Measurements from ENCODE around the gene CFAP300. TPM values are rescaled to one million over a fixed set of nuclear protein-coding genes. Genes with fewer than 3 reads are reported as not detected.
A peak's percentile ranks its signal among the peaks of the same experiment; 100 is the strongest.

CFAP300 gene
- total and polyA plus RNA-seq, 2 donors, result 0.66 to 3.3 TPM

DNA sequence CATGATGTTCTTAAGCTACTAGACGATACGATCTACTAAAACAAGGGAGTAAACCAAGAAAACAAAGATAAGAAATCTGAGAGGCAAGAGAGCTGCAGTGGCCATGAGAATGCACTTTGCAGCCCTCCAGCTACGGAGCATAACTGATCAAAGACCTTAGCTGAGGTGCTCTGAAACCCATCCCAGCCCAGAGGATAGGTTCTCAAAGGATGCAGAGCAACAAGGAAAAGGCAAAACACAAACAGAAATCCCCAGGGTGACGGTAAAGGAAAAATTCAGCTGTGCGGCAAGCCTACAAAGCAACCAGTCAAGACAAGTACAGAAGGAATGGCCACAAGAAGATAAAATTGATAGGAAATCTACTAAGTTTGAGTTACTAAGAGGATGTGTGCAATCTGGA is 32.5 kb upstream of the CFAP300 start:
- WGBS, result 96% methylated on average over 5 of the region's 5 CpGs
- Histone ChIP-seq H3K4me1 (ENCODE audit: control insufficient read depth in 2 of 2, insufficient read depth in 2 of 2, low read length in 2 of 2) (peaks cover 0 to 16% of the 10 kb centered on the region in 2 donors), H3K4me3 (ENCODE audit: low read length in 2 of 2) (no peak overlapping the region), H3K36me3 (ENCODE audit: control insufficient read depth in 2 of 2, insufficient read depth in 2 of 2, low read length in 1 of 2) (no peaks in the 10 kb centered on the region), H3K27ac (ENCODE audit: low read depth in 1 of 2, low read length in 1 of 2) (no peak overlapping the region), H3K27me3 (ENCODE audit: control insufficient read depth in 2 of 2, insufficient read depth in 1 of 2, low read length in 1 of 2) (peaks cover 0 to 8% of the 10 kb centered on the region in 2 donors), H3K9me3 (ENCODE audit: control insufficient read depth in 2 of 2, insufficient read depth in 1 of 2, low read length in 1 of 2) (no peaks in the 10 kb centered on the region)
- no peak for DNase-seq (ENCODE audit: low read depth in 6 of 9, low spot score in 9 of 9)

- Histone ChIP-seq H3K27me3 (ENCODE audit: control insufficient read depth in 2 of 2, insufficient read depth in 1 of 2, low read length in 1 of 2) (no peaks in the 10 kb centered on the region), H3K36me3 (ENCODE audit: control insufficient read depth in 2 of 2, insufficient read depth in 2 of 2, low read length in 1 of 2) (no peaks in the 10 kb centered on the region), H3K4me1 (ENCODE audit: control insufficient read depth in 2 of 2, insufficient read depth in 2 of 2, low read length in 2 of 2) (peaks cover 0 to 16% of the 10 kb centered on the region in 2 donors), H3K9me3 (ENCODE audit: control insufficient read depth in 2 of 2, insufficient read depth in 1 of 2, low read length in 1 of 2) (no peaks in the 10 kb centered on the region), H3K27ac (ENCODE audit: low read depth in 1 of 2, low read length in 1 of 2) (no peak overlapping the region), H3K4me3 (ENCODE audit: low read length in 2 of 2) (no peak overlapping the region)
- 94% methylated on average over 3 of the region's 3 CpGs for WGBS
- no peak for DNase-seq (ENCODE audit: low read depth in 6 of 9, low spot score in 9 of 9)
Measured at GRCh38 chr11:102017026-102017425, 30.2 kb upstream of the CFAP300 start.

GRCh38 chr11:102026217-102026616 is 21.0 kb upstream of the CFAP300 start:
- 66% methylated on average over 4 of the region's 4 CpGs for WGBS
- no peaks in the 10 kb centered on the region for H3K4me1 ChIP-seq (ENCODE audit: control insufficient read depth in 2 of 2, insufficient read depth in 2 of 2, low read length in 2 of 2)
- no peak overlapping the region for H3K4me3 ChIP-seq (ENCODE audit: low read length in 2 of 2)
- no peaks in the 10 kb centered on the region for H3K36me3 ChIP-seq (ENCODE audit: control insufficient read depth in 2 of 2, insufficient read depth in 2 of 2, low read length in 1 of 2)
- no peaks in the 10 kb centered on the region for H3K9me3 ChIP-seq (ENCODE audit: control insufficient read depth in 2 of 2, insufficient read depth in 1 of 2, low read length in 1 of 2)
- H3K27me3 ChIP-seq (ENCODE audit: control insufficient read depth in 2 of 2, insufficient read depth in 1 of 2, low read length in 1 of 2), result peaks cover 0 to 2% of the 10 kb centered on the region in 2 donors
- no peak for DNase-seq (ENCODE audit: low read depth in 6 of 9, low spot score in 9 of 9)
- no peak overlapping the region for H3K27ac ChIP-seq (ENCODE audit: low read depth in 1 of 2, low read length in 1 of 2)

DNA sequence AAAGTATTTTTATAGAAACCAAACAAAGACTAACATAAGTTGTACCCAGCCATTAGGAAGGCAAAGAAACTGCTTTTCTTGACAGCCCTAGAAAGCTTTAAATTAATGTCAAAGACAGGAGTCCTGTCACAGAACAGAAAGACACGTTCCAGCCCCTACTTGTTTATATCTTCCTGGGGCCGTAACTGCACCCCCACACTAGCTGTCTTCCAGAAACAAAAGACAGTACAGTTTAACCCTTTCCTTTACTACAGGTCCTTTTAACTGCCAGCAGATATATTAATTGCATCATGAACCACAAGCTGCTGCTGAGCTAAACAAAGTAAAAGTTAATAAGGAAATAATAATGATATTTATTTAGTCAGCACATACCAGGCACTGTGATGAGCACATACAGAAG is 20.3 kb upstream of the CFAP300 start:
- H3K27me3 ChIP-seq (ENCODE audit: control insufficient read depth in 2 of 2, insufficient read depth in 1 of 2, low read length in 1 of 2), result peaks cover 0 to 2% of the 10 kb centered on the region in 2 donors
- H3K27ac ChIP-seq (ENCODE audit: low read depth in 1 of 2, low read length in 1 of 2), result no peak overlapping the region
- no peak overlapping the region for H3K4me3 ChIP-seq (ENCODE audit: low read length in 2 of 2)
- WGBS, result 19% methylated on average over 2 of the region's 2 CpGs
- no peaks in the 10 kb centered on the region for H3K36me3 ChIP-seq (ENCODE audit: control insufficient read depth in 2 of 2, insufficient read depth in 2 of 2, low read length in 1 of 2)
- DNase-seq (ENCODE audit: low read depth in 6 of 9, low spot score in 9 of 9), result no peak
- H3K9me3 ChIP-seq (ENCODE audit: control insufficient read depth in 2 of 2, insufficient read depth in 1 of 2, low read length in 1 of 2), result no peaks in the 10 kb centered on the region
- H3K4me1 ChIP-seq (ENCODE audit: control insufficient read depth in 2 of 2, insufficient read depth in 2 of 2, low read length in 2 of 2), result no peaks in the 10 kb centered on the region

DNA sequence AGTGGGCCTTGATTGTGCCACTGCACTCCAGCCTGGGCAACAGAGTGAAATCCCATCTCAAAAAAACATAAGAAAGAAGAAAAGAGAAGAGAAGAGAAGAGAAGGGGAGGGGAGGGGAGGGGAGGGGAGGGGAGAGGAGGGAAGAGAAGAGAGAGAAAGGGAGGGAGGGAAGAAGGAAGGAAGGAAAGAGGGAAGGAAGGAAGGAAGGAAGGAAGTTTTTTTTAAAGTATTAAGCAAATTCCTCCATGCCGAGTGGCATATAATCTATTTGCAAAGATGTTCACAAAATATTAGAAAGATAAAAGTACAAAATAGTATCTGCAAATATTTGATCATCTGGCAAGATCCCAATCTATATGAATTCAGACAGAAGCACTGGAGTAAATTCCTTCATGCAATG is 10.5 kb upstream of the CFAP300 start:
- H3K27me3 ChIP-seq (ENCODE audit: control insufficient read depth in 2 of 2, insufficient read depth in 1 of 2, low read length in 1 of 2), result no peaks in the 10 kb centered on the region
- no peak overlapping the region for H3K4me3 ChIP-seq (ENCODE audit: low read length in 2 of 2)
- no peak for DNase-seq (ENCODE audit: low read depth in 6 of 9, low spot score in 9 of 9)
- H3K9me3 ChIP-seq (ENCODE audit: control insufficient read depth in 2 of 2, insufficient read depth in 1 of 2, low read length in 1 of 2), result no peaks in the 10 kb centered on the region
- no peak overlapping the region for H3K27ac ChIP-seq (ENCODE audit: low read depth in 1 of 2, low read length in 1 of 2)
- H3K4me1 ChIP-seq (ENCODE audit: control insufficient read depth in 2 of 2, insufficient read depth in 2 of 2, low read length in 2 of 2), result no peaks in the 10 kb centered on the region
- 81% methylated on average over 1 of the region's 1 CpG for WGBS
- H3K36me3 ChIP-seq (ENCODE audit: control insufficient read depth in 2 of 2, insufficient read depth in 2 of 2, low read length in 1 of 2), result no peaks in the 10 kb centered on the region

DNA sequence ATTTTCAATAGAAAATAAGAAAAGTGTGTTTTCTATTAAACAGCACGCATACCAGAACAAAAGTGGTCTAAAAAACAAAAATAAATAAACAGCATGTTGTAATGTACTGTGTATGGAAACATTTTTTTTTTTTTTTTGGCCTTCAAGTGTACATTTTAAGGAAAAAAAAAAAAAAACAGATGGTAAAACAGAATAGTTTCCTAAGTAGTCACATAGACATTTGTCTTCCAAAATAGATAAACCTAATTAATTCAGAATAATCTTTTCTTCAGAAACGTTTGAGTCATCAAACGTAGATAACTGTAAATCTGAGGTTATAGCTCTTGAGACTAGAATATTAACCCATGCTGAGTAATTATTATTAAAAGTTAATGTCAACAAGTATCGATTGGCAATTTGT is 396 bp upstream of the CFAP300 start:
- Histone ChIP-seq H3K9me3 (ENCODE audit: control insufficient read depth in 2 of 2, insufficient read depth in 1 of 2, low read length in 1 of 2) (no peaks in the 10 kb centered on the region), H3K36me3 (ENCODE audit: control insufficient read depth in 2 of 2, insufficient read depth in 2 of 2, low read length in 1 of 2) (no peaks in the 10 kb centered on the region), H3K4me3 (ENCODE audit: low read length in 2 of 2) (peak overlapping the region in 1 of 2 donors; percentile 32), H3K27me3 (ENCODE audit: control insufficient read depth in 2 of 2, insufficient read depth in 1 of 2, low read length in 1 of 2) (peaks cover 15 to 33% of the 10 kb centered on the region in 2 donors), H3K27ac (ENCODE audit: low read depth in 1 of 2, low read length in 1 of 2) (no peak overlapping the region), H3K4me1 (ENCODE audit: control insufficient read depth in 2 of 2, insufficient read depth in 2 of 2, low read length in 2 of 2) (peaks cover 0 to 8% of the 10 kb centered on the region in 2 donors)
- no peak for DNase-seq (ENCODE audit: low read depth in 6 of 9, low spot score in 9 of 9)
- WGBS, result 40% methylated on average over 4 of the region's 4 CpGs

GRCh38 chr11:102050927-102051575 is 3.8 kb downstream of the CFAP300 start:
- H3K4me3 ChIP-seq (ENCODE audit: low read length in 2 of 2), result no peak overlapping the region
- peaks cover 15 to 33% of the 10 kb centered on the region in 2 donors for H3K27me3 ChIP-seq (ENCODE audit: control insufficient read depth in 2 of 2, insufficient read depth in 1 of 2, low read length in 1 of 2)
- no peaks in the 10 kb centered on the region for H3K36me3 ChIP-seq (ENCODE audit: control insufficient read depth in 2 of 2, insufficient read depth in 2 of 2, low read length in 1 of 2)
- DNase-seq (ENCODE audit: low read depth in 6 of 9, low spot score in 9 of 9), result no peak
- H3K27ac ChIP-seq (ENCODE audit: low read depth in 1 of 2, low read length in 1 of 2), result no peak overlapping the region
- 76% methylated on average over 5 of the region's 5 CpGs for WGBS
- peaks cover 0 to 8% of the 10 kb centered on the region in 2 donors for H3K4me1 ChIP-seq (ENCODE audit: control insufficient read depth in 2 of 2, insufficient read depth in 2 of 2, low read length in 2 of 2)
- H3K9me3 ChIP-seq (ENCODE audit: control insufficient read depth in 2 of 2, insufficient read depth in 1 of 2, low read length in 1 of 2), result no peaks in the 10 kb centered on the region

GRCh38 chr11:102061276-102061675 is 14.0 kb downstream of the CFAP300 start:
- Histone ChIP-seq H3K4me3 (ENCODE audit: low read length in 2 of 2) (no peak overlapping the region), H3K27ac (ENCODE audit: low read depth in 1 of 2, low read length in 1 of 2) (no peak overlapping the region), H3K4me1 (ENCODE audit: control insufficient read depth in 2 of 2, insufficient read depth in 2 of 2, low read length in 2 of 2) (no peaks in the 10 kb centered on the region), H3K27me3 (ENCODE audit: control insufficient read depth in 2 of 2, insufficient read depth in 1 of 2, low read length in 1 of 2) (no peaks in the 10 kb centered on the region), H3K36me3 (ENCODE audit: control insufficient read depth in 2 of 2, insufficient read depth in 2 of 2, low read length in 1 of 2) (no peaks in the 10 kb centered on the region), H3K9me3 (ENCODE audit: control insufficient read depth in 2 of 2, insufficient read depth in 1 of 2, low read length in 1 of 2) (no peaks in the 10 kb centered on the region)
- DNase-seq (ENCODE audit: low read depth in 6 of 9, low spot score in 9 of 9), result no peak
- WGBS, result 47% methylated on average over 2 of the region's 2 CpGs

- H3K4me3 ChIP-seq (ENCODE audit: low read length in 2 of 2), result no peak overlapping the region
- no peaks in the 10 kb centered on the region for H3K4me1 ChIP-seq (ENCODE audit: control insufficient read depth in 2 of 2, insufficient read depth in 2 of 2, low read length in 2 of 2)
- no peak overlapping the region for H3K27ac ChIP-seq (ENCODE audit: low read depth in 1 of 2, low read length in 1 of 2)
- no peaks in the 10 kb centered on the region for H3K36me3 ChIP-seq (ENCODE audit: control insufficient read depth in 2 of 2, insufficient read depth in 2 of 2, low read length in 1 of 2)
- H3K27me3 ChIP-seq (ENCODE audit: control insufficient read depth in 2 of 2, insufficient read depth in 1 of 2, low read length in 1 of 2), result no peaks in the 10 kb centered on the region
- no peaks in the 10 kb centered on the region for H3K9me3 ChIP-seq (ENCODE audit: control insufficient read depth in 2 of 2, insufficient read depth in 1 of 2, low read length in 1 of 2)
- 98% methylated on average over 2 of the region's 2 CpGs for whole genome bisulfite sequencing
- DNase-seq (ENCODE audit: low read depth in 6 of 9, low spot score in 9 of 9), result no peak
Measured at GRCh38 chr11:102062106-102062505, 14.9 kb downstream of the CFAP300 start.
